Stimulated activated CD4-positive, alpha-beta T cell treated with anti-CD3 and anti-CD28 coated beads, Interleukin-1b, Interleukin-23, amount 100 ng/mL, for 24 hours (primary cell): ENCODE results near the gene GABRG3.

ENCODE experiments used
- DNase-seq, 4 experiments: peaks; one replicate each; pipeline ENCODE4 v3.0.0-alpha.2; 2020; ENCODE audit warnings: low read depth in 4 of 4, low spot score in 1 of 4

Gene GABRG3

GRCh38 chr15:27550635-27551034 lies 579.7 kb downstream of the GABRG3 start:
- DNase-seq: no peak

GRCh38 chr15:27561816-27562215 lies 590.8 kb downstream of the GABRG3 start:
- DNase-seq: no peak

GRCh38 chr15:27563765-27564370 lies 592.9 kb downstream of the GABRG3 start:
- no peak for DNase-seq

DNA sequence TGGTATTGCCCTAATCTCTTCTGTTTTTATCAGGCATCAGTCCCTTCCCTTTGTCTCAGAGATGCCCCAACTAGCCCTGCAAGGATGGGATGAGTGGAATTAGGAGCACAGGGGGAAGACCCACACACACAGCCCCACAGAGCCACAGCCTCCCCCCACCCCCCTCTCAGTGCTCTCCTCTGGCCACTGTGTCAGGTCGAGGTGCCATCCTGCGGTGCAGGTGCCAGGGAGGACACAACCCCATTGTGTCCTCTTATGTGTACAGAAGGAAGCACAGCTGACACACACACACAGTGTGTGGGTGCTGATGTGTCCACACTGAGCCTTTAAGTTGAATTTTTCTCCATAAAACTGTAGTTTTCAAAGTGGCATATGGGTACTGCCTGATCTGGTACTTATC lies 593.7 kb downstream of the GABRG3 start:
- no peak for DNase-seq

- no peak for DNase-seq
These were observed 599.8 kb downstream of the GABRG3 start for GRCh38 chr15:27570746-27571145.

GRCh38 chr15:27573805-27574485 lies 603.0 kb downstream of the GABRG3 start:
- DNase-seq: no peak

- DNase-seq: no peak
These were observed 603.6 kb downstream of the GABRG3 start for GRCh38 chr15:27574541-27575054.

DNA sequence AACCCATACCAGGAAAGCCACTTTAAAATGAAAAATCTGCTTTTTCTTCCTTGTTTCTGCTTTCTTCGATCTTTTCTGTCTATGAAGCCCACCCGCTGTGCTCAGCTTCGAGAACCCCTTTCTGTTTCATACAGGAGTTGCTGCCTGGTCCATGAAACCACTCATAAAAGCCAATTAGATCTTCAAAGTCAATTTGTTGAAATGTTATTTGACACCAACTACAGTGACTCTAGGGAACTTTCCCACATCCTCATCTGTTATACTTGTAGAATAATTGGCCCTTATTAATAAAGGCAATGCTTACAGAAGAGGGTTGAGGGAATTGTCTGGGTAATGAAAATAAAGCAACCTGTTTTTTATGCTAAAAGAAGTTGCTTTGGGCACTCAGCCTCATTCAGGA lies 604.5 kb downstream of the GABRG3 start:
- DNase-seq: no peak

- no peak for DNase-seq
These were observed 605.6 kb downstream of the GABRG3 start for GRCh38 chr15:27576576-27576975.

DNA sequence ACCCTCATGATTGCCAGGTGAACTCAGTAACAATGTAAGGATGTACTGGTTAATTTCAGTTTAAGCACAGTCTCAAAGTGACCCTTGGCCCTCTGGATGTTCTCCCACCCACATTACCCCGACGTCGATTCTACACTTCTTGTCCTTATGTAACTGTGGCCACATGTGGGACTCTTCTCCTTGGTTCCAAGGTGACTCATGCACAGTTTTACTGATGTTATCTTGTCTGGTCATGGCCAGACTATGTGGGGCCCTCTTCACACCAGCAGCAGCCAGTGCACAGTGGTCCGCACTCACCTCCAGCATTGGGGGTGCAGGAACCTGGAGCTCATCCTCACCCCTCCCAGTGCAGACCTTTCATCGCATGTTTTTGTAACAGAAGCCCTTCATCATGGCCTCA lies 608.8 kb downstream of the GABRG3 start:
- DNase-seq: no peak

- no peak for DNase-seq
These were observed 611.9 kb downstream of the GABRG3 start for GRCh38 chr15:27582726-27583410.

GRCh38 chr15:27583651-27584050 lies 612.7 kb downstream of the GABRG3 start:
- no peak for DNase-seq

DNA sequence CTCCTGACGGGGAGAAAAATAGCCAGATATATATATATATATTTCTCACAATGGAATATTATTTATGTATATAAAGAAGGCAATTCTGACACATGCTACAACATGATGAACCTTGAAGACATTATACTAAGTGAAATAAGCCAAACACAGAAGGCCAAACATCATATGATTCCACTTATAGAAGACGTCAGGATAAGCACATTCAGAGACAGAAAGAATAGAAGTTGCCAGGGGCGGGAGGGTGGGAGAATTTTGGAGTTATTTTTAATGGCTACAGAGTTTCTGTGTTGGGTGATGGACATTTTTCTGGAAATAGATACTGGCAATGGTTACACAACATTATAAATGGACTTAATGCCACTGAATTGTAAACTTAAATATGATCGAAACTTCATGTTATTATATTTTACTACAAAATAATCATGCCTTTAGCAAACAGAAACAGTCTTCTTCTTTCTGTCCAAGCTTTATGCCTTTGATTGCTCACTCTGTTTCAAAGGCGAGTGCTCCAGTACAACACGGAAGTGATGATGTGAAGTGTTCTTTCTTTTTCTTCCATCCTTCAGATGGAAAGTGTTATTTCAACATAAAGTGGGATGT lies 614.2 kb downstream of the GABRG3 start:
- DNase-seq: no peak

- DNase-seq: no peak
These were observed 616.8 kb downstream of the GABRG3 start for GRCh38 chr15:27587810-27588209.

- DNase-seq: no peak
These were observed 618.3 kb downstream of the GABRG3 start for GRCh38 chr15:27589260-27589659.

DNA sequence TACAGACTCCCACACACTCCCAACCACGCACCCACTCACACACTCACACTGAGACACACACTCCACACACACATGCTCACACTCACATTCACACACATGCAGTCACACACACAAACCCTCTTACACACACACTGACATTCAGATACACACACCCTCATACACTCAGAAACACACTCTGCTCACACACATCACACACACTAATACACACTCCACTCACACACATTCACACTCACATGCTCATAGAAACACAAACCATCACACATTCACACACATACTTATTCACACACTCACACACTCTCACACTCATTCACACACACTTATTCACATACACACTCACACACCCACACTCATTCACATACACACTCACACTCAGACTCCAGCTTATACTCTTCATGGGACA lies 618.8 kb downstream of the GABRG3 start:
- DNase-seq: no peak
